Osteocyte (in vitro differentiated cells): Measurements from ENCODE around the gene PLCB1. TPM values are rescaled to one million over a fixed set of nuclear protein-coding genes. Genes with fewer than 3 reads are reported as not detected.

Experiments used
- DNase-seq: peaks from one replicate; pipeline ENCODE4 v3.0.0; 2021; ENCODE audit warnings: mixed read lengths; ENCODE audit not compliant: unreplicated experiment; ENCODE audit errors: extremely low spot score
- H3K27ac Mint-ChIP-seq: one replicate; pipeline ENCODE4 v1.8.0; 2021; ENCODE audit warnings: mild to moderate bottlenecking, mixed read lengths; ENCODE audit not compliant: unreplicated experiment
- H3K27me3 Mint-ChIP-seq: one replicate; pipeline ENCODE4 v1.8.0; 2021; ENCODE audit warnings: mixed read lengths; ENCODE audit not compliant: unreplicated experiment
- H3K36me3 Mint-ChIP-seq: one replicate; pipeline ENCODE4 v1.8.0; 2021; ENCODE audit warnings: mixed read lengths; ENCODE audit not compliant: unreplicated experiment
- H3K4me1 Mint-ChIP-seq: one replicate; pipeline ENCODE4 v1.8.0; 2021; ENCODE audit warnings: mixed read lengths; ENCODE audit not compliant: unreplicated experiment
- H3K4me3 Mint-ChIP-seq: one replicate; pipeline ENCODE4 v1.8.0; 2021; ENCODE audit warnings: mild to moderate bottlenecking, moderate library complexity, mixed read lengths; ENCODE audit not compliant: unreplicated experiment
- H3K9me3 Mint-ChIP-seq: one replicate; pipeline ENCODE4 v1.8.0; 2021; ENCODE audit warnings: mixed read lengths; ENCODE audit not compliant: unreplicated experiment
- CTCF ChIP-seq: fragments of 200-600 bp; sonication (generic); IDR thresholded peaks from 2 replicates; pipeline ENCODE4 v1.5.0; 2021; ENCODE audit warnings: antibody characterized with exemption, mild to moderate bottlenecking, moderate library complexity
- total RNA-seq: library from RNA; stranded (reverse); gene quantifications from 2 replicates; pipeline ENCODE4 v1.2.1, GENCODE V29; 2021

The PLCB1 gene
- total RNA-seq, 1 donor from 2014 or later, result 33.3 TPM

GRCh38 chr20:8706961-8707700 lies 575.1 kb downstream of the PLCB1 start:
- Mint-ChIP-seq H3K4me1 (no peaks in the 10 kb centered on the region), H3K27ac (no peak overlapping the region), H3K9me3 (peaks cover 4% of the 10 kb centered on the region), H3K27me3 (no peaks in the 10 kb centered on the region), H3K4me3 (no peak overlapping the region), H3K36me3 (peaks cover 20% of the 10 kb centered on the region)
- no peak for TF ChIP-seq CTCF
- no peak for DNase-seq

GRCh38 chr20:8709627-8710026 lies 577.6 kb downstream of the PLCB1 start:
- DNase-seq, result no peak
- H3K9me3 Mint-ChIP-seq, result no peaks in the 10 kb centered on the region
- no peak overlapping the region for H3K27ac Mint-ChIP-seq
- no peak overlapping the region for H3K4me3 Mint-ChIP-seq
- TF ChIP-seq CTCF, result no peak
- peaks cover 18% of the 10 kb centered on the region for H3K36me3 Mint-ChIP-seq
- no peaks in the 10 kb centered on the region for H3K4me1 Mint-ChIP-seq
- no peaks in the 10 kb centered on the region for H3K27me3 Mint-ChIP-seq

GRCh38 chr20:8711501-8711900 lies 579.4 kb downstream of the PLCB1 start:
- Mint-ChIP-seq H3K9me3 (no peaks in the 10 kb centered on the region), H3K4me1 (no peaks in the 10 kb centered on the region)
- no peak for TF ChIP-seq CTCF

GRCh38 chr20:8714206-8714605 lies 582.1 kb downstream of the PLCB1 start:
- no peaks in the 10 kb centered on the region for H3K9me3 Mint-ChIP-seq
- no peak for DNase-seq
- no peaks in the 10 kb centered on the region for H3K4me1 Mint-ChIP-seq
- peaks cover 25% of the 10 kb centered on the region for H3K36me3 Mint-ChIP-seq
- H3K27me3 Mint-ChIP-seq, result no peaks in the 10 kb centered on the region
- H3K4me3 Mint-ChIP-seq, result no peak overlapping the region
- no peak for TF ChIP-seq CTCF
- H3K27ac Mint-ChIP-seq, result no peak overlapping the region

More at GRCh38 chr20:8711501-8711900, 579.4 kb downstream of the PLCB1 start:
- DNase-seq, result no peak
- no peak overlapping the region for H3K4me3 Mint-ChIP-seq
- peaks cover 16% of the 10 kb centered on the region for H3K36me3 Mint-ChIP-seq
- no peaks in the 10 kb centered on the region for H3K27me3 Mint-ChIP-seq
- no peak overlapping the region for H3K27ac Mint-ChIP-seq

GRCh38 chr20:8718279-8718678 lies 586.2 kb downstream of the PLCB1 start:
- DNase-seq, result no peak
- Mint-ChIP-seq H3K27me3 (no peaks in the 10 kb centered on the region), H3K9me3 (no peaks in the 10 kb centered on the region), H3K36me3 (peaks cover 19% of the 10 kb centered on the region), H3K4me3 (no peak overlapping the region), H3K4me1 (peaks cover 3% of the 10 kb centered on the region), H3K27ac (no peak overlapping the region)
- no peak for TF ChIP-seq CTCF
